Posterior vena cava (tissue), 2 donors: ENCODE results near the gene BLMH. TPM values are rescaled to one million over a fixed set of nuclear protein-coding genes. Genes with fewer than 3 reads are reported as not detected.

Source experiments
- DNase-seq: peaks from one replicate; pipeline ENCODE4 v3.0.0-alpha.2; 2020; ENCODE audit warnings: low spot score
- intact Hi-C, 2 donors: fragments of 100-400 bp; cut with DNase I; formaldehyde crosslinking; loops; one replicate each; pipeline versions ENCODE4 v1.14.1 to v1.14.2; 2022 to 2023
- total RNA-seq, 2 donors: library from RNA; stranded (reverse); fragmentation: NEBNext Ultra II Directional; extraction: Animal tissue kit (Norgen Biotek cat#: 25700); gene quantifications; one replicate each; pipeline ENCODE4 v1.2.1, GENCODE V29; 2021
- donor health status: DM: yes; HTN: yes; CAD: no.
- donor health status: DM: yes; HTN: yes; CAD: no.

The BLMH gene
- total RNA-seq, 2 donors from 2014 or later, result 23.3 to 28.4 TPM

GRCh38 chr17:30263552-30264333 lies 28.0 kb downstream of the BLMH start:
- intact Hi-C loops, result no loop called here
- DNase-seq, result no peak

GRCh38 chr17:30256756-30257506 lies 34.8 kb downstream of the BLMH start:
- DNase-seq, result no peak
- intact Hi-C loops, result no loop called here

- intact Hi-C loops, result no loop called here
- DNase-seq, result no peak
Observed at GRCh38 chr17:30254150-30254549, 37.6 kb downstream of the BLMH start.

GRCh38 chr17:30253312-30253711 lies 38.4 kb downstream of the BLMH start:
- intact Hi-C loops, result no loop called here
- DNase-seq, result no peak

GRCh38 chr17:30251931-30252330 lies 39.8 kb downstream of the BLMH start:
- intact Hi-C loops, result no loop called here
- DNase-seq, result no peak

GRCh38 chr17:30249460-30249859 lies 42.3 kb downstream of the BLMH start:
- no peak for DNase-seq
- intact Hi-C loops, result no loop called here

GRCh38 chr17:30248786-30249185 lies 43.0 kb downstream of the BLMH start:
- no peak for DNase-seq
- intact Hi-C loops, result no loop called here

GRCh38 chr17:30246460-30246859 lies 45.3 kb downstream of the BLMH start:
- no peak for DNase-seq
- intact Hi-C loops, result no loop called here

- intact Hi-C loops, result no loop called here
- DNase-seq, result no peak
Observed at GRCh38 chr17:30244853-30245385, 46.8 kb downstream of the BLMH start.

- intact Hi-C loops, result no loop called here
- no peak for DNase-seq
Observed at GRCh38 chr17:30243568-30243967, 48.2 kb downstream of the BLMH start.

GRCh38 chr17:30243002-30243401 lies 48.7 kb downstream of the BLMH start:
- no peak for DNase-seq
- intact Hi-C loops, result no loop called here

GRCh38 chr17:30241051-30241450 lies 50.7 kb downstream of the BLMH start:
- no peak for DNase-seq
- intact Hi-C loops, result no loop called here

GRCh38 chr17:30240177-30240576 lies 51.6 kb downstream of the BLMH start:
- DNase-seq, result no peak
- intact Hi-C loops, result no loop called here

- DNase-seq, result no peak
- intact Hi-C loops, result no loop called here
Observed at GRCh38 chr17:30239089-30239462, 52.7 kb downstream of the BLMH start.

GRCh38 chr17:30238387-30239088 lies 53.2 kb downstream of the BLMH start:
- no peak for DNase-seq
- intact Hi-C loops, result no loop called here

GRCh38 chr17:30238003-30238344 lies 53.8 kb downstream of the BLMH start:
- DNase-seq, result no peak
- intact Hi-C loops, result no loop called here

- intact Hi-C loops, result no loop called here
- DNase-seq, result peak; percentile 51
Observed at GRCh38 chr17:30237296-30238002, 54.3 kb downstream of the BLMH start.

GRCh38 chr17:30236766-30237165 lies 55.0 kb downstream of the BLMH start:
- intact Hi-C loops, result no loop called here

GRCh38 chr17:30236297-30236624 lies 55.5 kb downstream of the BLMH start:
- intact Hi-C loops, result no loop called here
- no peak for DNase-seq

More at GRCh38 chr17:30236766-30237165, 55.0 kb downstream of the BLMH start:
- peak; percentile 89 for DNase-seq
